Subcutaneous abdominal adipose tissue (tissue), 5 donors: ENCODE measurements around the gene ZFHX3.

ENCODE experiments used
- H3K27ac ChIP-seq: one replicate; pipeline ENCODE4 v1.7.0; 2013; ENCODE audit warnings: low read depth, mild to moderate bottlenecking, inconsistent platforms, low read length, moderate library complexity
- H3K27me3 ChIP-seq, 5 donors: one replicate each; pipeline ENCODE4 v1.7.0; 2013; ENCODE audit warnings: low read length in 5 of 5, inconsistent platforms in 1 of 5; ENCODE audit not compliant: control insufficient read depth in 5 of 5, insufficient read depth in 4 of 5
- H3K36me3 ChIP-seq, 5 donors: one replicate each; pipeline ENCODE4 v1.7.0; 2013; ENCODE audit warnings: low read length in 5 of 5; ENCODE audit not compliant: control insufficient read depth in 5 of 5, insufficient read depth in 5 of 5
- H3K4me1 ChIP-seq, 5 donors: one replicate each; pipeline ENCODE4 v1.7.0; 2013; ENCODE audit warnings: low read length in 5 of 5, mild to moderate bottlenecking in 3 of 5, moderate library complexity in 1 of 5; ENCODE audit not compliant: control insufficient read depth in 5 of 5, insufficient read depth in 5 of 5
- H3K4me3 ChIP-seq, 5 donors: one replicate each; pipeline ENCODE4 v1.7.0; 2013; ENCODE audit warnings: low read length in 5 of 5, low read depth in 1 of 5
- H3K9ac ChIP-seq, 5 donors: one replicate each; pipeline ENCODE4 v1.7.0; 2013; ENCODE audit warnings: low read length in 5 of 5, mild to moderate bottlenecking in 4 of 5, moderate library complexity in 3 of 5
- H3K9me3 ChIP-seq, 5 donors: one replicate each; pipeline ENCODE4 v1.7.0; 2013; ENCODE audit warnings: low read length in 5 of 5; ENCODE audit not compliant: control insufficient read depth in 5 of 5
- donor health status: healthy.
- donor health status: healthy.
- donor health status: healthy.
- donor health status: healthy.
- donor health status: healthy.

ZFHX3 gene

GRCh38 chr16:73023752-73024570 lies 24.0 kb downstream of the ZFHX3 start:
- no peak overlapping the region for H3K27ac ChIP-seq
- H3K9ac ChIP-seq = no peak overlapping the region
- H3K4me1 ChIP-seq = peaks cover 13 to 53% (median 47%) of the 10 kb centered on the region in 5 donors
- H3K9me3 ChIP-seq = no peaks in the 10 kb centered on the region
- H3K27me3 ChIP-seq = no peaks in the 10 kb centered on the region
- H3K4me3 ChIP-seq = no peak overlapping the region
- H3K36me3 ChIP-seq = peaks cover 0 to 6% (median 0%) of the 10 kb centered on the region in 5 donors

- H3K36me3 ChIP-seq = peaks cover 0 to 6% (median 0%) of the 10 kb centered on the region in 5 donors
- no peak overlapping the region for H3K9ac ChIP-seq
- H3K27ac ChIP-seq = no peak overlapping the region
- H3K4me1 ChIP-seq = peaks cover 13 to 59% (median 53%) of the 10 kb centered on the region in 5 donors
- H3K9me3 ChIP-seq = no peaks in the 10 kb centered on the region
- H3K4me3 ChIP-seq = no peak overlapping the region
- H3K27me3 ChIP-seq = no peaks in the 10 kb centered on the region
Measured at GRCh38 chr16:73023320-73023719, 24.6 kb downstream of the ZFHX3 start.

GRCh38 chr16:73022534-73022933 lies 25.4 kb downstream of the ZFHX3 start:
- Histone ChIP-seq H3K9me3 (no peaks in the 10 kb centered on the region), H3K27ac (no peak overlapping the region), H3K27me3 (no peaks in the 10 kb centered on the region), H3K4me1 (peaks cover 13 to 54% (median 49%) of the 10 kb centered on the region in 5 donors), H3K9ac (no peak overlapping the region), H3K4me3 (no peak overlapping the region), H3K36me3 (peaks cover 0 to 6% (median 0%) of the 10 kb centered on the region in 5 donors)

- no peak overlapping the region for H3K4me3 ChIP-seq
- H3K4me1 ChIP-seq = peaks cover 13 to 48% (median 44%) of the 10 kb centered on the region in 5 donors
- H3K27ac ChIP-seq = no peak overlapping the region
- H3K27me3 ChIP-seq = no peaks in the 10 kb centered on the region
- H3K36me3 ChIP-seq = peaks cover 0 to 6% (median 0%) of the 10 kb centered on the region in 5 donors
- H3K9ac ChIP-seq = no peak overlapping the region
- no peaks in the 10 kb centered on the region for H3K9me3 ChIP-seq
Measured at GRCh38 chr16:73021866-73022495, 25.9 kb downstream of the ZFHX3 start.

GRCh38 chr16:73020409-73020884 lies 27.5 kb downstream of the ZFHX3 start:
- Histone ChIP-seq H3K27me3 (no peaks in the 10 kb centered on the region), H3K9ac (peak overlapping the region in 1 of 5 donors; percentile 19), H3K4me3 (peak overlapping the region in 1 of 5 donors; percentile 11), H3K36me3 (peaks cover 0 to 6% (median 0%) of the 10 kb centered on the region in 5 donors), H3K4me1 (peaks cover 11 to 47% (median 41%) of the 10 kb centered on the region in 5 donors), H3K27ac (peak overlapping the region; percentile 90), H3K9me3 (no peaks in the 10 kb centered on the region)

- H3K27ac ChIP-seq = peak overlapping the region; percentile 90
- H3K9ac ChIP-seq = peak overlapping the region in 3 of 5 donors; percentile 11 to 31 (median 28)
- peaks cover 10 to 46% (median 37%) of the 10 kb centered on the region in 5 donors for H3K4me1 ChIP-seq
- no peaks in the 10 kb centered on the region for H3K9me3 ChIP-seq
- peak overlapping the region in 2 of 5 donors; percentile 11 to 26 for H3K4me3 ChIP-seq
- H3K27me3 ChIP-seq = no peaks in the 10 kb centered on the region
- peaks cover 0 to 6% (median 0%) of the 10 kb centered on the region in 5 donors for H3K36me3 ChIP-seq
Measured at GRCh38 chr16:73019457-73020362, 28.2 kb downstream of the ZFHX3 start.

- no peaks in the 10 kb centered on the region for H3K27me3 ChIP-seq
- peaks cover 10 to 44% (median 33%) of the 10 kb centered on the region in 5 donors for H3K4me1 ChIP-seq
- no peak overlapping the region for H3K9ac ChIP-seq
- H3K27ac ChIP-seq = peak overlapping the region; percentile 90
- no peaks in the 10 kb centered on the region for H3K9me3 ChIP-seq
- peaks cover 0 to 6% (median 0%) of the 10 kb centered on the region in 5 donors for H3K36me3 ChIP-seq
- H3K4me3 ChIP-seq = no peak overlapping the region
Measured at GRCh38 chr16:73018821-73019456, 29.0 kb downstream of the ZFHX3 start.

- no peak overlapping the region for H3K27ac ChIP-seq
- H3K9me3 ChIP-seq = no peaks in the 10 kb centered on the region
- peaks cover 10 to 44% (median 34%) of the 10 kb centered on the region in 5 donors for H3K4me1 ChIP-seq
Measured at GRCh38 chr16:73017321-73017720, 30.6 kb downstream of the ZFHX3 start.

GRCh38 chr16:73016488-73016830 lies 31.5 kb downstream of the ZFHX3 start:
- H3K9ac ChIP-seq = no peak overlapping the region
- no peaks in the 10 kb centered on the region for H3K9me3 ChIP-seq
- no peak overlapping the region for H3K4me3 ChIP-seq
- H3K27ac ChIP-seq = no peak overlapping the region
- H3K36me3 ChIP-seq = no peaks in the 10 kb centered on the region
- peaks cover 10 to 50% (median 37%) of the 10 kb centered on the region in 5 donors for H3K4me1 ChIP-seq
- H3K27me3 ChIP-seq = no peaks in the 10 kb centered on the region

More at GRCh38 chr16:73017321-73017720, 30.6 kb downstream of the ZFHX3 start:
- Histone ChIP-seq H3K9ac (no peak overlapping the region), H3K36me3 (no peaks in the 10 kb centered on the region), H3K27me3 (no peaks in the 10 kb centered on the region), H3K4me3 (no peak overlapping the region)
